GM21447 (cell line): Measurements from ENCODE around the gene FAM107B.

Experiments
- ATAC-seq: cut with Tn5 transposase; IDR thresholded peaks from one replicate; pipeline ENCODE4 v1.9.1; 2021; ENCODE audit not compliant: unreplicated experiment

FAM107B gene

GRCh38 chr10:14585287-14586193 lies 189.2 kb downstream of the FAM107B start:
- no peak for ATAC-seq

DNA sequence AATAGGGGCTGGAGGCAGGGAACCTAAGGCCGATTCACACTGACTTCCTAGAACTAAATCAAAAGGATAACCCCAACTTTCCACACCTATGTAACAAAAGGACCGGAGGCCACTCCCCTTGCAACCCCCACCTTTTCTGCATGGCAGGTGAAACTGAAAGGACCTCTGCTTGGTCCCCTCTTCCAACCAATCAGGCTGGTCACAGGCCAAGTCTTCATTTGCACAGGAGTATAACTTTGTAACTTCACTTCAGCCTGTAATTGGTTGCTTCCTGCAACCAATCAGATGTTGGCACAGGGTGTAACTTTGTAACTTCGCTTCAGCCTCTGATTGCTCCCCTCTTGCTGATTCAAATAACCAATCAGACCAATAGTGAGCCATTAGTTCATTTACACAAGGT lies 190.0 kb downstream of the FAM107B start:
- no peak for ATAC-seq

DNA sequence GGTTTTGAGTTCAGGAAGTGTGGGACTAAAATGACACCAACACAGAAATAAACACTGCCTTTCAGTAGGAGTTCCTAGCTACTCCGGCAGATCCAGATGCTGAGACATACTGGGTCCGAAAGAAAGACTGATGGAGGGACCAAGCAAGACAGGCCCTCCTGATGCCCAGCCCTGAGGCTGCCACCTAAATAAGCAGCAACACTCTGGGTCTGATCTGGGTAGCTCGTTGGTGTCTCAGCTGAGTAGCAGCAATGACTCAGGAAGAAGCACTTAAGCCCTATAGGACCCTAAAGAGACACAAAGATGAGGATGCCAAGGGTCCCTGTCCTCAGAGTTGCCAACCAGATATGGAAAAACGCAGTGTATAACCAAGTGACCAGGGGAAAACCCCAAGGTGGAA lies 190.7 kb downstream of the FAM107B start:
- ATAC-seq: no peak

- ATAC-seq: peak; percentile 51
These were observed 191.4 kb downstream of the FAM107B start for GRCh38 chr10:14583252-14583651.

GRCh38 chr10:14581553-14582321 lies 193.0 kb downstream of the FAM107B start:
- ATAC-seq: no peak

GRCh38 chr10:14580671-14581332 lies 193.9 kb downstream of the FAM107B start:
- ATAC-seq: no peak

- ATAC-seq: no peak
These were observed 195.3 kb downstream of the FAM107B start for GRCh38 chr10:14579405-14579804.

DNA sequence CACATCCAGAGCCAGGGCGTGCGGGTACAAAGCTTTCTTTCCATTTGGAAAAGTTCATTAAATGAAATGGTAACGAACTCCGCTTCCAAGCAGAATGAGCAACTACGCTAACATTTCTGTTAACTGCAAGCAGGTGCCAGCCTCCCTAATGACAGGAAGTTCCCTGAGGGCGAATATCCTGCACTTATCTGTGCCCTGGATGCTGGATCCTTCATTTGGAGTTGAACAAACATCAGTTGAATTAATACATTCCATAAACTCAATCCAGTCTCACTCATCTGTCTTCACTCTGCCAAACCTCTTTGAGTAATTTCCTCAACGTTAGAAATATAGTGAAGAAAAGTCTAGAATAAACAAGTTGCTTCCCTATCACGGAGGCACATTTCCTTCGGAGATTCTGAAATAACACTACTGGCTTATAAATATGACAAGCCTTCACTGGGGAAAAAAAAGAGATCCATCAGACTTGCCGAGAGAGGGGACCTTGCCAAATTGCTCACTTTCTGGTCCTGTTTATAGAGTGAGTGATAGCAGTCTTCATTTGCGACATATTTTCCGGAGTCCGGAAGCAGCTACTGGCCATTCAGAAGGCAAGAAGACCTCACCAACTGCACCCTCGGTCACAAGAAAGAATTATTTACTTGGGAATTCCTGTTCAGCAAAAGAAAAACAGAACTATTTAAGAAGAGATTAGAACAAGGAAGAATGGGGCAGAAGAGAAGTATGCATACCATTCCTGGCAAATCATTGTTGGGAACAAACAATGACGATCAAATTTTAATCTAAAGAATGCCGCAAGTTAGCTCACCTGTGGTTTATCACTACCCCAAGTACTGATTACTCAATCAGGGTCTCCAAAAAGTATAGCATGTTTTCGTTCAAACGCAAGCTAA lies 196.4 kb downstream of the FAM107B start:
- no peak for ATAC-seq

- no peak for ATAC-seq
These were observed 199.8 kb downstream of the FAM107B start for GRCh38 chr10:14574885-14575284.

DNA sequence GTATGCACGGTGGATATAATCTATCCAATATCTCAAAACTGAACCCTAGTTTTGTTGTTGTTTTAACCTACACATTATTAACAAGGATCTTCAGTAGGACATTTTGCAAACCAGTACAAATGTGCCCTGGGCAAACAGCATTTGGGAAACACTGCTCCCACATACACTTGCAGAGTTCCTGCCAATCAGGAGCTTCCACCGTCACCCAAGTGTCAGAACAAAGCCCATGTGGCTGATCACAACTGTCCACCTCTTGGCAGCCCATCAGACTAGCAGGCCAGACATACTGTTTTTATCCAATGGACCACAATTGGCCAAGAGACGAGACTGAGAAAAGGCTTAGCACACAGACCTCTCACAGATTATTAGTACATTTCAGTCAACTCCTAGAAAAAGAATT lies 200.4 kb downstream of the FAM107B start:
- ATAC-seq: no peak

- ATAC-seq: no peak
These were observed 200.9 kb downstream of the FAM107B start for GRCh38 chr10:14573666-14574261.

DNA sequence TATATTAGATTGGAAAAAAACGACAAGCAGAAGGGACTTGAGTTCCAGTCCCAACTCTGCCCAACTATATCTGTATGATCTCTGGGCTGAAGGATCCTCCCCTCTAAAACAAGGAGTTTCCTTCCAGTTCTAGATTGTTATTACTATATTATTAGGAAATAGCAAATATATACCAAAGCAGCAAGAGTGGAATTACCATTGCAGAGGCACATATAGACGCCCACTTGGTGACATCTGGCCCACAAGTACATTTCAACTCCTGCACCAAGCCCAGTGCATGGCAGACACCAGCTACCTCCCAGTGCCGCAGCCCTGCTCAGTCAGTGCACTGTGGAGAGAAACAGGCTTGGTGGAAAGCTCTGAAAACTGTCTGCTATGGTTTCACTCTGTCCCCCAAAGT lies 201.9 kb downstream of the FAM107B start:
- ATAC-seq: no peak

- ATAC-seq: peak; percentile 77
These were observed 202.7 kb downstream of the FAM107B start for GRCh38 chr10:14571866-14572507.

DNA sequence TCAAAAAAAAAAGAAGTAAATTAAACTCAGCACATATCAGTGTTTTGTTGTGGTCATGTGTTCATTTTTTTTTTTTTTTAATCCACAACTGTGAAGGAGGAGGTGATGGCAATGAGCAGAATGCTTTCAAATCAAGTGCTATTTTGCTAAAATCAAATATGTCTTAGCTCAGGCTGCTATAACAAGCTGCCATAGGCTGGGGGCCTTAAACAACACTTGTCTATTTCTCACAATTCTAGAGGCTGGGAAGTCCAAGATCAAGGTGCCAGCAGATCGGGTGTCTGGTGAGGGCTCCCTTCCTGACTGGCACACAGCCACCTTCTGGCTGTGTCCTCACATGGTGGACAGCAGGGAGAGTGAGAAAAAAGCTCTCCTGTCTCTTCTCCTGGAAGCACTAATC lies 203.9 kb downstream of the FAM107B start:
- ATAC-seq: no peak

GRCh38 chr10:14569274-14570060 lies 205.2 kb downstream of the FAM107B start:
- no peak for ATAC-seq

DNA sequence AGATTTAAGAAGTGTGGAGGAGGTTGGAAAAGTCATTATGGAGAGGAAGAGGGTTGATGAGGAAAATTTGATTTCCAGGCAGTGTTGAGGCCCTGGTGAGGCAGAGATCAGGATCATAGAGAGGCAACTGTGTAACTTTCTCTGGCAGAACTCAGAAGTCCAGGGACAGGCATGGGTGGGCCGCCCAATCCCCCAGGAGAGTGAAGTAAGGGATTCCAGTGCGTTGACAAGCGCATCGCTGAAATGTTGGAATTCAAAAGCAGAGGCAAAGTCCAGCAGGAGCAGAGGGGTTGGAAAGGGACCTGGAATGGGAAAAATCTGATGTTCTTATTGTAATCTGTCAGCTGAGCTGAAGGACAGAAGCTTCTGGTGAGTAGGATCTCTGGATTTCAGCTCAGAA lies 207.3 kb downstream of the FAM107B start:
- no peak for ATAC-seq

DNA sequence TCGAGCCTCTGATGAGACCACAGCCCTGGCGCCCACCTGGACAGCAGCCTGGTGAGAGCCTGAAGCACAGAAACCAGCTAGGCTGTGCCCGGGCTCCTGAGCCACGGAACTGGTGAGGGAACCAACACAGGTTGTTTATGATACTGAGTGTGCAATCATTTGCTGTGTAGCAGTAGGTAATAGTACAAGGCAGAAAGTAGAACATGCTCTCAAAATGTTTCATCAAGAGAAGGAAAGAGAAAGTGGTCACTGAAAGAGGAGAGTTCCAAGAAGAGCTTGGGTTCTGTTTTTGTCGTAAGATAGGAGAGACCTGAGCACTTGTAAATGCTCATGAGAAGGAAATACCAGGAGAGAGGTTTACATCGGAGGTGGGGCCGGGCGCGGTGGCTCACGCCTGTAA lies 208.2 kb downstream of the FAM107B start:
- no peak for ATAC-seq

- ATAC-seq: no peak
These were observed 209.5 kb downstream of the FAM107B start for GRCh38 chr10:14565199-14565598.

- ATAC-seq: peak; percentile 49
These were observed 210.4 kb downstream of the FAM107B start for GRCh38 chr10:14564268-14564744.
